K562 (cell line): ENCODE results near the gene MYLK4. TPM values are rescaled to one million over a fixed set of nuclear protein-coding genes. Genes with fewer than 3 reads are reported as not detected.

Source experiments
- ATAC-seq: fragments of 200-7000 bp; cut with Tn5 transposase; 3 replicates; pipeline ENCODE4 v1.9.1; 2020; ENCODE audit warnings: moderate library complexity
- BruUV-seq: library from RNA; stranded (reverse); fragments of 400-500 nt; replicated peaks from 2 replicates; lab custom pipeline; 2021; lab: Mats Ljungman, UMichigan
- CTCF ChIA-PET: fragments of 300-600 bp; formaldehyde crosslinking; extraction: SDS; loops from one replicate; lab custom pipeline; 2021; ENCODE audit warnings: low intra/inter-chr PET ratio; lab: Yijun Ruan, JAX
- POLR2A ChIA-PET: fragments of 300-600, 350-650 bp; sonication (Branson Sonifier 250); formaldehyde crosslinking; extraction: SDS; loops from one replicate; lab custom pipeline; 2021; ENCODE audit warnings: antibody characterized with exemption, inconsistent platforms; lab: Yijun Ruan, JAX
- DNase-seq, 4 experiments: peaks; one replicate each; pipeline versions ENCODE4 v3.0.0 to v3.0.0-alpha.2; 2011 to 2018; ENCODE audit warnings: low spot score in 3 of 4, mixed read lengths in 3 of 4; ENCODE audit errors: extremely low read depth in 1 of 4
- FAIRE-seq: peaks from 2 replicates; lab custom pipeline; 2011; peaks lifted over from hg19 to GRCh38; lab: Jason Lieb, UNC
- H2AFZ ChIP-seq: 2 replicates; pipeline ENCODE4 v1.6.0; 2011; ENCODE audit warnings: low read depth, low read length, control low read depth, inconsistent platforms
- H3K27ac ChIP-seq: fragments of 200-600 bp; 3 replicates; pipeline ENCODE4 v1.8.0; 2011; ENCODE audit warnings: low read depth, mild to moderate bottlenecking, control low read depth, inconsistent platforms, low read length, moderate library complexity, mixed read lengths; ENCODE audit errors: extremely low read depth
- H3K27me3 ChIP-seq, 2 experiments: fragments of 300-600 bp in 1 of 2; 2 replicates in 1 of 2; 3 replicates in 1 of 2; pipeline versions ENCODE4 v1.6.0 to v1.8.0; 2011; ENCODE audit warnings: inconsistent platforms in 2 of 2, low read length in 2 of 2, mild to moderate bottlenecking in 1 of 2, mixed read lengths in 1 of 2, moderate library complexity in 1 of 2; ENCODE audit not compliant: control insufficient read depth in 2 of 2, insufficient read depth in 2 of 2
- H3K36me3 ChIP-seq: fragments of 300-600 bp; 3 replicates; pipeline ENCODE4 v1.8.0; 2011; ENCODE audit warnings: mild to moderate bottlenecking, low read length, inconsistent platforms; ENCODE audit not compliant: control insufficient read depth, insufficient read depth
- H3K4me1 ChIP-seq, 2 experiments: fragments of 200-600 bp in 1 of 2; replicated peaks in 1 of 2; 2 replicates in 1 of 2; 3 replicates in 1 of 2; pipeline versions ENCODE4 v1.5.1 to v1.8.0; 2011; ENCODE audit warnings: inconsistent platforms in 2 of 2, low read length in 2 of 2, mild to moderate bottlenecking in 1 of 2, mixed read lengths in 1 of 2, moderate library complexity in 1 of 2; ENCODE audit not compliant: control insufficient read depth in 2 of 2, insufficient read depth in 2 of 2
- H3K4me2 ChIP-seq: 2 replicates; pipeline ENCODE4 v1.6.1; 2011; ENCODE audit warnings: low read length, control low read depth, inconsistent platforms, mixed read lengths; ENCODE audit not compliant: insufficient read depth
- H3K4me3 ChIP-seq: fragments of 200-600 bp; sonication (generic), shearing (Covaris generic); 2 replicates; pipeline ENCODE4 v1.5.1; 2016; ENCODE audit warnings: control low read depth, inconsistent platforms
- H3K79me2 ChIP-seq: fragments of 200-600 bp; 3 replicates; pipeline ENCODE4 v1.8.0; 2011; ENCODE audit warnings: low read length, inconsistent platforms; ENCODE audit not compliant: control insufficient read depth, insufficient read depth
- H3K9ac ChIP-seq, 2 experiments: 2 replicates each; pipeline versions ENCODE4 v1.6.0 to v1.6.1; 2011; ENCODE audit warnings: low read depth in 2 of 2, low read length in 2 of 2, control low read depth in 1 of 2, inconsistent platforms in 1 of 2, mild to moderate bottlenecking in 1 of 2, mixed read lengths in 1 of 2; ENCODE audit not compliant: insufficient read depth in 1 of 2
- H3K9me1 ChIP-seq: one replicate; pipeline ENCODE4 v1.6.0; 2011; ENCODE audit warnings: inconsistent platforms, mild to moderate bottlenecking, low read length, moderate library complexity; ENCODE audit not compliant: control insufficient read depth, insufficient read depth
- H3K9me3 ChIP-seq: replicated peaks from 2 replicates; pipeline ENCODE4 v1.5.1; 2011; ENCODE audit warnings: low read depth, low read length, inconsistent platforms; ENCODE audit not compliant: control insufficient read depth, insufficient read depth
- H4K20me1 ChIP-seq: replicated peaks from 2 replicates; pipeline ENCODE4 v1.6.1; 2011; ENCODE audit warnings: low read length, inconsistent platforms, mixed read lengths; ENCODE audit not compliant: control insufficient read depth, insufficient read depth
- HEY1 ChIP-seq: fragments of 250-450 bp; sonication (Bioruptor Pico); IDR thresholded peaks from 2 replicates; pipeline ENCODE4 v1.5.0; 2020; ENCODE audit warnings: mild to moderate bottlenecking, moderate library complexity, borderline replicate concordance
- L3MBTL2 ChIP-seq: fragments of 450-650 bp; IDR thresholded peaks from 2 replicates; pipeline ENCODE4 v1.6.1; 2016; ENCODE audit warnings: mild to moderate bottlenecking, moderate library complexity
- MAX ChIP-seq: sonication (generic); formaldehyde crosslinking; IDR thresholded peaks from 2 replicates; pipeline ENCODE4 v1.9.0; 2022; ENCODE audit warnings: mild to moderate bottlenecking, missing genetic modification reagents
- SETDB1 ChIP-seq: IDR thresholded peaks from one replicate; pipeline ENCODE4 v1.6.1; 2012; ENCODE audit warnings: low read length, control low read depth, inconsistent platforms
- ZNF311 ChIP-seq: fragments of 250-450 bp; sonication (Bioruptor Pico); IDR thresholded peaks from 2 replicates; pipeline ENCODE4 v1.4.0; 2020; ENCODE audit warnings: mild to moderate bottlenecking, moderate library complexity
- WGBS: fragments of 100-300 bp; shearing (Covaris generic); methylation state at CpG from one replicate; pipeline ENCODE4 v1.1.6; 2016; ENCODE audit warnings: low coverage, mixed read lengths; ENCODE audit not compliant: insufficient coverage; ENCODE audit errors: missing lambda C conversion rate; 5-methylcytosine and 5-hydroxymethylcytosine counted together
- in situ Hi-C: fragments of 300-500 bp; cut with MboI; formaldehyde crosslinking; loops from 4 replicates; pipeline ENCODE4 v1.15.0; 2018; ENCODE audit warnings: inconsistent platforms, mixed read lengths
- intact Hi-C: fragments of 100-400 bp; cut with micrococcal nuclease; formaldehyde crosslinking; loops from 2 replicates; pipeline ENCODE4 v1.14.2; 2022
- polyA plus RNA-seq, 8 experiments: library from polyadenylated mRNA; depleted of rRNA in 4 of 8; stranded (reverse) in 5 of 8; unstranded in 3 of 8; fragments of >200 nt; fragmentation: Nextera tagmentation in 2 of 8; fragmentation: Illumina TruSeq in 1 of 8; extraction: Ambion mirVana in 2 of 8; extraction: Trizol in 1 of 8; gene quantifications; 2 replicates each; pipeline versions ENCODE4 v1.2.1 to v1.2.3, GENCODE V29; 2011 to 2014; ENCODE audit warnings: inconsistent platforms in 1 of 8, missing spikeins in 1 of 8
- total RNA-seq, 7 experiments: library from RNA; depleted of rRNA in 6 of 7; stranded (reverse); fragments of >200 nt in 6 of 7; fragmentation: Illumina TruSeq in 2 of 7; extraction: Trizol in 2 of 7; gene quantifications; 2 replicates each; pipeline versions ENCODE4 v1.2.1 to v1.2.3, GENCODE V29; 2011 to 2021; ENCODE audit warnings: low replicate concordance in 1 of 7

Gene MYLK4
- total and polyA plus RNA-seq, 9 of the 15 experiments (the other 6 are each of a cell fraction or from before 2014, with no cell fraction given), result 0.01 to 0.15 (median 0.06) TPM

- Histone ChIP-seq H2AFZ (no peak overlapping the region), H3K36me3 (no peaks in the 10 kb centered on the region), H3K27me3 (no peaks in the 10 kb centered on the region), H3K79me2 (no peaks in the 10 kb centered on the region), H3K9me3 (no peaks in the 10 kb centered on the region; the same call in 1 of the 2 replicates), H3K4me2 (no peak overlapping the region), H3K9ac (no peak overlapping the region), H3K27ac (no peak overlapping the region), H4K20me1 (no peaks in the 10 kb centered on the region), H3K4me1 (peaks cover 0 to 15% of the 10 kb centered on the region in 2 experiments; a peak in 2 of 5 replicates), H3K9me1 (no peaks in the 10 kb centered on the region), H3K4me3 (no peak overlapping the region)
- DNase-seq, result no peak
- no peak for ATAC-seq
- intact Hi-C loops (no loop called here), in situ Hi-C loops (no loop called here)
- BruUV-seq, result no TSS peak
- no peak for FAIRE-seq
- ChIA-PET CTCF (no interaction called here), POLR2A (interaction anchor here (0.6 to 2.2 kb wide), 4 partner anchors 8 to 1881 kb away, joined by 4 to 8 read pairs (median 5); no protein-coding TSS in a partner anchor)
- TF ChIP-seq HEY1 (CRISPR knock-in tag) (no peak), ZNF311 (no peak), SETDB1 (no peak), L3MBTL2 (0 out of 2 replicates have a peak, but pooled peaks have one; percentile 14), MAX (CRISPR knock-in tag) (no peak)
- WGBS, result 46% methylated on average over 9 of the region's 9 CpGs
These were observed 33.6 kb downstream of the MYLK4 start for GRCh38 chr6:2716936-2717700.
